Right lobe of liver (tissue), 6 donors: ENCODE measurements around the gene PPCDC. TPM values are rescaled to one million over a fixed set of nuclear protein-coding genes. Genes with fewer than 3 reads are reported as not detected.
A peak's percentile ranks its signal among the peaks of the same experiment; 100 is the strongest.

ENCODE experiments used
- ATAC-seq, 4 donors: fragments of 200-7000 bp; cut with Tn5 transposase; one replicate each; pipeline ENCODE4 v1.9.1; 2020; ENCODE audit warnings: mild to moderate bottlenecking in 4 of 4, moderate library complexity in 4 of 4
- DNase-seq, 3 donors: peaks; one replicate each; pipeline ENCODE4 v3.0.0-alpha.2; 2020
- H3K27ac ChIP-seq, 3 donors: fragments of 200-600 bp; one replicate each; pipeline ENCODE4 v1.8.0; 2022
- H3K27me3 ChIP-seq, 2 donors: fragments of 200-600 bp; one replicate each; pipeline ENCODE4 v1.8.0; 2022
- H3K36me3 ChIP-seq, 4 donors: fragments of 200-600 bp; sonication (generic) in 1 of 4; one replicate each; pipeline versions ENCODE4 v1.5.1 to v1.8.0; 2017 to 2022; ENCODE audit warnings: control low read depth in 1 of 4
- H3K4me1 ChIP-seq, 4 donors: fragments of 200-600 bp; sonication (generic) in 1 of 4; one replicate each; pipeline versions ENCODE4 v1.5.1 to v1.8.0; 2017 to 2022; ENCODE audit warnings: control low read depth in 1 of 4
- H3K4me3 ChIP-seq, 3 donors: fragments of 200-600 bp; one replicate each; pipeline ENCODE4 v1.8.0; 2022
- H3K9me3 ChIP-seq, 4 donors: fragments of 200-600 bp; sonication (generic) in 1 of 4; one replicate each; pipeline versions ENCODE4 v1.5.1 to v1.8.0; 2017 to 2022; ENCODE audit warnings: control low read depth in 1 of 4
- CTCF ChIP-seq, 4 donors: fragments of 200-600 bp in 3 of 4; fragments of 450-650 bp in 1 of 4; IDR thresholded peaks; one replicate each; pipeline versions ENCODE4 v1.5.1 to v1.8.0; 2016 to 2022; ENCODE audit warnings: antibody characterized with exemption in 4 of 4, mild to moderate bottlenecking in 2 of 4
- POLR2A ChIP-seq: fragments of 450-650 bp; IDR thresholded peaks from one replicate; pipeline ENCODE4 v1.6.1; 2017; ENCODE audit warnings: antibody characterized with exemption, mild to moderate bottlenecking
- WGBS: methylation state at CpG from one replicate; pipeline ENCODE4 v1.1.6; 2018; ENCODE audit warnings: low coverage, low lambda C conversion rate; ENCODE audit not compliant: insufficient coverage; ENCODE audit errors: missing lambda C conversion rate; 5-methylcytosine and 5-hydroxymethylcytosine counted together
- intact Hi-C, 2 donors: fragments of 100-400 bp; cut with DNase I; formaldehyde crosslinking; loops; one replicate each; pipeline versions ENCODE4 v1.11.2 to v1.14.1; 2022
- total RNA-seq, 6 experiments: library from RNA; depleted of rRNA in 2 of 6; stranded (reverse); fragments of >200 nt in 2 of 6; fragmentation: NEBNext Ultra II Directional in 3 of 6; extraction: Animal tissue kit (Norgen Biotek cat#: 25700) in 3 of 6; gene quantifications; one replicate each; pipeline versions ENCODE4 v1.1.0 to v1.2.4, GENCODE V29; 2016 to 2023
- donor health status: DM: no; HTN: yes; CAD: no.
- donor health status: DM: no; HTN: no; CAD: no.
- donor health status: DM: no; HTN: no; CAD: no.
- donor health status: DM: no; HTN: yes; CAD: no.
- donor health status: DM: no; HTN: yes; CAD: no.

Gene PPCDC
- total RNA-seq, 6 experiments from 2014 or later = 5.9 to 21.5 (median 8.3) TPM

DNA sequence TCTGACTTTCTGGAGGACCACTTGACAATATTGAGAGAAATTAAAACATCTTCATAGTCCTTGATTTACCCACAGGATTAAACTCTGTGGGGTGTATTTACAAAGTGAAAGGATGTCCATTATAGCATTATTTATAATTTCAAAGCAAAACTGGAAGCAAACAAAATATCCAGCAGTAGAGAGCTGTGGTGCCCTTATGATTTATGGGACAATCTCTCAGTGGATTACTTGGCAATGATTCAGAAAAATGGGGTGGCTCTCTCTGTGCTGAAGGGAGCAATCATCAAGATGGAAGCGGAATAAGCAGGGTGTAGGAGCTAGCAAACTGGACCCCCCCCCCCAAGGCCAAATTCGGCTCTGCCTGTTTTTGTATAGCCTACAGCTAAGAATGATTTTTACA is 9.0 kb downstream of the PPCDC start:
- ATAC-seq (no peak), DNase-seq (no peak)
- Histone ChIP-seq H3K4me1 (peaks cover 0 to 11% (median 0%) of the 10 kb centered on the region in 4 donors), H3K4me3 (no peak overlapping the region), H3K36me3 (no peaks in the 10 kb centered on the region), H3K9me3 (no peaks in the 10 kb centered on the region), H3K27me3 (no peaks in the 10 kb centered on the region), H3K27ac (no peak overlapping the region)
- WGBS = 95% methylated on average over 2 of the region's 2 CpGs
- TF ChIP-seq POLR2A (no peak), CTCF (IDR thresholded peaks at IDR 0.05) (no peak)
- intact Hi-C loops = no loop called here

DNA sequence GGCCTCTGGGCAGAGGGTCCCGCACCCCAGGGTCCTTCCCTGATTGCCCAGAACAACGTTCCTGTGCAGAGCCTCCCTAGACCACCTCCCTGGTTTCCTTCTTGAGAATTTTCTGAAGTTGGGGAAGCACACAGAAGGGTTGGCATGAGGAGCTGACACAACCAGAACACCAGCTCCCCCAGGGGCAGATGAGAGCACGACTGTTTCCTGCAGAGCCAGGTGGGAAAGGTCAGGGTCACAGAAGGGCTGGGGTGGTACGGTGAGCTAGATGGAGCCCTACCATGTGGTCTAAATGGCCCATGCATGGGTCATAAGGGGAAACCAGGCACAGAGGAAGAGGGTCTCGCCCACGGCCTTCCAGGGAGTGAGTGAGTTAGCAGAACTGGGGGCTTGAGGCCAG is 10.4 kb downstream of the PPCDC start:
- intact Hi-C loops = no loop called here
- no peak for ATAC-seq
- 80% methylated on average over 5 of the region's 6 CpGs for WGBS
- TF ChIP-seq POLR2A (no peak), CTCF (IDR thresholded peaks at IDR 0.05) (no peak)
- Histone ChIP-seq H3K27me3 (no peaks in the 10 kb centered on the region), H3K27ac (no peak overlapping the region), H3K36me3 (no peaks in the 10 kb centered on the region), H3K4me3 (no peak overlapping the region), H3K9me3 (no peaks in the 10 kb centered on the region), H3K4me1 (peaks cover 0 to 11% (median 0%) of the 10 kb centered on the region in 4 donors)
- no peak for DNase-seq

- no peaks in the 10 kb centered on the region for H3K36me3 ChIP-seq
- ATAC-seq (peak in 3 of 4 donors; percentile 14 to 45 (median 25)), DNase-seq (no peak)
- H3K9me3 ChIP-seq = no peaks in the 10 kb centered on the region
- no peak for TF ChIP-seq POLR2A
- no peak for TF ChIP-seq CTCF (IDR thresholded peaks at IDR 0.05)
- H3K4me3 ChIP-seq = no peak overlapping the region
- H3K27ac ChIP-seq = no peak overlapping the region
- peaks cover 0 to 7% (median 0%) of the 10 kb centered on the region in 4 donors for H3K4me1 ChIP-seq
- WGBS = 81% methylated on average over 5 of the region's 8 CpGs
- H3K27me3 ChIP-seq = no peaks in the 10 kb centered on the region
- intact Hi-C loops = no loop called here
Observed at GRCh38 chr15:75034615-75035014, 11.2 kb downstream of the PPCDC start.

DNA sequence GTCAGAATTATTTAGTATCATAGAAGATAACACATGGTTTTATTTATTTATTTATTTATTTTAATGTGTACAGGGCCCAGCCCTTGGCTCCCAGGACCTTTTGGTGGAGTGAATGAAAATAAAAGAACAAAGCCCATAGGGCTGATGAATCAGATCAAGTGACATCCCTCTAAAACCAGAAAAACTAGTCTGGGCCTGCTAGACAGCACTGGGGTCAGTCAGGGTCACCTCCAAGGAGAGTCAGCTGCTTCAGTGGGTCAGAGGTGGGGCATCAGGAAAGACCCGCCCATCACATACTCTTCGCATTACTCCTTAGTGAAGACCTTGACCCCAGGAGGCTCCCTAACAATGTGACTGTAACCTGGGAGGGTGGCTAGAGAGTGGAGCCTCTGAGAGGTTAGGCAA is 12.8 kb downstream of the PPCDC start:
- no peaks in the 10 kb centered on the region for H3K4me1 ChIP-seq
- ATAC-seq (peak in 1 of 4 donors; percentile 21), DNase-seq (no peak)
- H3K27ac ChIP-seq = no peak overlapping the region
- WGBS = 73% methylated on average over 2 of the region's 2 CpGs
- H3K9me3 ChIP-seq = no peaks in the 10 kb centered on the region
- H3K36me3 ChIP-seq = no peaks in the 10 kb centered on the region
- no peak overlapping the region for H3K4me3 ChIP-seq
- intact Hi-C loops = no loop called here
- H3K27me3 ChIP-seq = no peaks in the 10 kb centered on the region
- TF ChIP-seq CTCF (IDR thresholded peaks at IDR 0.05) (no peak), POLR2A (no peak)

GRCh38 chr15:75037685-75038084 is 14.3 kb downstream of the PPCDC start:
- Histone ChIP-seq H3K27ac (no peak overlapping the region), H3K27me3 (no peaks in the 10 kb centered on the region), H3K9me3 (no peaks in the 10 kb centered on the region), H3K4me3 (no peak overlapping the region), H3K4me1 (peaks cover 0 to 2% (median under 1%) of the 10 kb centered on the region in 4 donors), H3K36me3 (no peaks in the 10 kb centered on the region)
- TF ChIP-seq CTCF (IDR thresholded peaks at IDR 0.05) (no peak), POLR2A (no peak)
- intact Hi-C loops = no loop called here
- no peak for DNase-seq
- ATAC-seq = no peak
- 57% methylated on average over 4 of the region's 6 CpGs for WGBS
